Measurements from ENCODE around the gene CCDC187. TPM values are rescaled to one million over a fixed set of nuclear protein-coding genes. Genes with fewer than 3 reads are reported as not detected.
"Not testable (repeated sequence)": the region's sequence is repeated elsewhere in the genome, so short reads cannot be mapped to it uniquely, and the experiment has no call there.

Gene CCDC187
- total RNA-seq, 1 donor, result not detected

- DNase-seq (ENCODE audit: insufficient read length, low spot score, missing footprints), result no peak
- Histone ChIP-seq H3K36me3 (ENCODE audit: insufficient read depth, low read length) (no peaks in the 10 kb centered on the region), H3K79me2 (ENCODE audit: insufficient read depth, low read length) (no peaks in the 10 kb centered on the region), H3K27ac (ENCODE audit: low read depth, low read length) (no peak overlapping the region), H3K4me2 (ENCODE audit: insufficient read depth, low read length) (no peak overlapping the region), H3K27me3 (ENCODE audit: insufficient read depth, low read length) (peaks cover 22% of the 10 kb centered on the region), H3K9me3 (ENCODE audit: low read depth, low read length) (no peaks in the 10 kb centered on the region), H3K4me3 (ENCODE audit: insufficient read depth, low read length) (no peak overlapping the region), H4K20me1 (ENCODE audit: insufficient read depth, low read length) (no peaks in the 10 kb centered on the region), H2AFZ (ENCODE audit: low read length) (no peak overlapping the region), H3K4me1 (ENCODE audit: insufficient read depth, low read length) (no peaks in the 10 kb centered on the region)
- TF ChIP-seq CTCF (IDR thresholded peaks at IDR 0.05; ENCODE audit: extremely low read depth, low read depth, low read length), result no peak
Measured at GRCh38 chr9:136270173-136270705, 33.7 kb downstream of the CCDC187 start.

GRCh38 chr9:136268735-136269134 is 35.2 kb downstream of the CCDC187 start:
- Histone ChIP-seq H3K27me3 (ENCODE audit: insufficient read depth, low read length) (peaks cover 19% of the 10 kb centered on the region), H3K9me3 (ENCODE audit: low read depth, low read length) (no peaks in the 10 kb centered on the region), H3K27ac (ENCODE audit: low read depth, low read length) (no peak overlapping the region), H3K79me2 (ENCODE audit: insufficient read depth, low read length) (no peaks in the 10 kb centered on the region), H3K4me1 (ENCODE audit: insufficient read depth, low read length) (no peaks in the 10 kb centered on the region), H3K36me3 (ENCODE audit: insufficient read depth, low read length) (no peaks in the 10 kb centered on the region), H3K4me3 (ENCODE audit: insufficient read depth, low read length) (no peak overlapping the region), H3K4me2 (ENCODE audit: insufficient read depth, low read length) (no peak overlapping the region), H4K20me1 (ENCODE audit: insufficient read depth, low read length) (no peaks in the 10 kb centered on the region), H2AFZ (ENCODE audit: low read length) (no peak overlapping the region)
- no peak for DNase-seq (ENCODE audit: insufficient read length, low spot score, missing footprints)
- TF ChIP-seq CTCF (IDR thresholded peaks at IDR 0.05; ENCODE audit: extremely low read depth, low read depth, low read length), result no peak

GRCh38 chr9:136268318-136268717 is 35.6 kb downstream of the CCDC187 start:
- Histone ChIP-seq H3K4me2 (ENCODE audit: insufficient read depth, low read length) (no peak overlapping the region), H3K9me3 (ENCODE audit: low read depth, low read length) (no peaks in the 10 kb centered on the region), H3K79me2 (ENCODE audit: insufficient read depth, low read length) (no peaks in the 10 kb centered on the region), H3K27me3 (ENCODE audit: insufficient read depth, low read length) (peaks cover 15% of the 10 kb centered on the region), H3K4me1 (ENCODE audit: insufficient read depth, low read length) (no peaks in the 10 kb centered on the region), H4K20me1 (ENCODE audit: insufficient read depth, low read length) (no peaks in the 10 kb centered on the region), H2AFZ (ENCODE audit: low read length) (no peak overlapping the region), H3K4me3 (ENCODE audit: insufficient read depth, low read length) (no peak overlapping the region), H3K27ac (ENCODE audit: low read depth, low read length) (no peak overlapping the region), H3K36me3 (ENCODE audit: insufficient read depth, low read length) (no peaks in the 10 kb centered on the region)
- no peak for DNase-seq (ENCODE audit: insufficient read length, low spot score, missing footprints)
- TF ChIP-seq CTCF (IDR thresholded peaks at IDR 0.05; ENCODE audit: extremely low read depth, low read depth, low read length), result no peak

GRCh38 chr9:136267261-136268111 is 36.4 kb downstream of the CCDC187 start:
- Histone ChIP-seq H2AFZ (ENCODE audit: low read length) (peak overlapping the region; percentile 89), H4K20me1 (ENCODE audit: insufficient read depth, low read length) (no peaks in the 10 kb centered on the region), H3K36me3 (ENCODE audit: insufficient read depth, low read length) (no peaks in the 10 kb centered on the region), H3K9me3 (ENCODE audit: low read depth, low read length) (no peaks in the 10 kb centered on the region), H3K4me1 (ENCODE audit: insufficient read depth, low read length) (no peaks in the 10 kb centered on the region), H3K27ac (ENCODE audit: low read depth, low read length) (no peak overlapping the region), H3K4me3 (ENCODE audit: insufficient read depth, low read length) (peak overlapping the region; percentile 67), H3K4me2 (ENCODE audit: insufficient read depth, low read length) (peak overlapping the region; percentile 71), H3K27me3 (ENCODE audit: insufficient read depth, low read length) (peaks cover 10% of the 10 kb centered on the region), H3K79me2 (ENCODE audit: insufficient read depth, low read length) (no peaks in the 10 kb centered on the region)
- peak; percentile 100 for DNase-seq (ENCODE audit: insufficient read length, low spot score, missing footprints)
- peak; percentile 15 for TF ChIP-seq CTCF (IDR thresholded peaks at IDR 0.05; ENCODE audit: extremely low read depth, low read depth, low read length)

GRCh38 chr9:136266641-136267040 is 37.3 kb downstream of the CCDC187 start:
- H3K4me3 ChIP-seq (ENCODE audit: insufficient read depth, low read length); H2AFZ ChIP-seq (ENCODE audit: low read length); H3K36me3 ChIP-seq (ENCODE audit: insufficient read depth, low read length); H3K4me2 ChIP-seq (ENCODE audit: insufficient read depth, low read length); H3K27me3 ChIP-seq (ENCODE audit: insufficient read depth, low read length); H3K27ac ChIP-seq (ENCODE audit: low read depth, low read length); H4K20me1 ChIP-seq (ENCODE audit: insufficient read depth, low read length); DNase-seq (ENCODE audit: insufficient read length, low spot score, missing footprints); H3K4me1 ChIP-seq (ENCODE audit: insufficient read depth, low read length); H3K9me3 ChIP-seq (ENCODE audit: low read depth, low read length); H3K79me2 ChIP-seq (ENCODE audit: insufficient read depth, low read length): not testable (repeated sequence)

All from osteoblast (primary cell).